ENCODE data around the gene ICA1.
"Not testable (repeated sequence)": the region's sequence is repeated elsewhere in the genome, so short reads cannot be mapped to it uniquely, and the experiment has no call there.

Gene ICA1

DNA sequence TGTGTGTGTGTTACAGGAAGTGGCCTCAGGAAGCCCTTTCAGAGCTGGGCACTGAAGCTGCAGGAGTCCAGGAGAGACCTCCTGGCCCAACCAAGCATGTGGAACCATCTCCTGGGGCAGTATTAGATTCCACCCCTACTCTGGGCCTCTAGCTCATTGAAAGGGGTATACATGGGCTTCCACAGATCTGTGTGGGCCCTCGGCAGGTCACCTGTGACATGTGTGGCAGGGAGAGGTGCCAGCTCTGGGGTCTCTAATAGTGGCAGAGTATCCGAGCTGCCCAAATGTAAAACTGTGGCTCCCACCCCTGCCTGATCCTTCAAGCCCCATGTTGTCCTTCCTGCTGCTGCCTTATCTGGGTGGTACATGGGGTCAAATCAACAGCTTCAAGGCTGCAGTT lies 149.3 kb downstream of the ICA1 start:
- in situ Hi-C loops (cut with MboI; ENCODE audit: low sequenced_read_pairs), result no loop called here

DNA sequence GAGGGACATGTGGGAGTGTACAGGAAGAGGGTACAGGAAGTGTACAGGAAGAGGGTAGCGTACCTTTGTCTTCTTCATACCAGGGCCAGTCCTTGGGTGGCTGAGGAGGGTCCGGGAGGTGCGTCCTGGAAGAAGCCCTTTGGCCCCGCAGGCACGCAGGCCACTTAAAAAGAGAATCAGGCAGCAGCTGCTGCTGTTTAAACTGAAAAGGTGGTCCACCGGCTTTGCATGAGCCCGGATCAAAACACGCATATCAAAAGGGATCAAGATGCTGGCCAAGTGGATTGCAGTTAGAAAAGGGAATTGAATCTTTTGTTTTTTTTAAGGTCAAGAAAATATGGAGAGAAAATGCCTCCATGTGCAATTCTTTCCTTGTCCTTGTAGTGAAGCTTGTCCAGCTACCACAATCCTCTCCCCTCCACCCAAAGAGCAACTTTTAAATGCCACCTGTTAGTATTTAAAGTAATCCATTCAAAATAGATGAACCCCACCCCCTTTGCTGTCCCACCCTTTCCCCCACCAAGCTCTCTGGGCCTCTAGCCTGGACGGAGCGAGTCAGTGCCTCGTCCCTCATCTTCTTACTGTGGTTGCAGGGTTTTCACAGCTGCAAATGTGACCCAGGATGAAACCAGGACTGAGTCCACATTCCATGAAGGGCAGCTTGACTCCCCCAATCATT lies 150.5 kb downstream of the ICA1 start:
- in situ Hi-C loops (cut with MboI; ENCODE audit: low sequenced_read_pairs), result no loop called here

DNA sequence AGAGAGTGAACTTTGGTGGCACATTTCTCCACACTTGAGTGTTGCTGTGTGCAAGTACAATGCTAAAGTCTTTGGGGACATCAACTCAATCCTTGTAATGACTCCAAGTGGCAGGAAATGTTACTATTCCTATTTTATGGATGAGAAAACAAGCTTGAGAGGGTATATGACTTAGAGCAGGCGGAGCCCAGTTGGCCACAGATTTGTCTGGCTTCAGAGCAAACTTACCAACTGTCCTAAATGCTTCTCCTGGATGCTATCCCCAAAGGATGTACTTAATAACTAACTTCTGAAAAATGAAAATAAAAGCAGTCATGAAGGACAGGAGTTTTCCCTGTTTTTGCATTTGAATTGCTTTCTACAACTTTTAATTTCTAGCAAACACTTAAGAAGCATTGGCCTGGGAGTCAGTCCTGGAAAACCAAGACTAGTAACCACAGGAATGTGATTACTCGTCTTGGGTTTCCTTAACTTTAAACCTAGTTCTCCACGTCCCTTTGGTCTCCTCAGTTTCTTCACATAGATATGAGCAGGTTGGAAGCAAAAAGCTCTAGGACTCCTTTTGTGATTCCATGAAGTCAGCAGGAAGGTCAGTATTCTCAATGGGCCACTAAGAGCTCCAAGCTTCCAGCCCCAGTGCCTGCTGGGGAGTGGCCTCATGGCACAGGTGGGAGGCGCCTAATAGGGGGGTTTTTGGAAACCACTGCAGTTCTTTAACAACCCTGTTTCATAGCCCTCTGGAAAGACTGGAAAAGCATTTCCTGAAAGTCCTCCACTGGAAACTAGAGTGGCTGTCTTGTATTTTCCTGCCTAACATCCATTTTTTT lies 152.6 kb downstream of the ICA1 start:
- in situ Hi-C loops (cut with MboI; ENCODE audit: low sequenced_read_pairs), result no loop called here

DNA sequence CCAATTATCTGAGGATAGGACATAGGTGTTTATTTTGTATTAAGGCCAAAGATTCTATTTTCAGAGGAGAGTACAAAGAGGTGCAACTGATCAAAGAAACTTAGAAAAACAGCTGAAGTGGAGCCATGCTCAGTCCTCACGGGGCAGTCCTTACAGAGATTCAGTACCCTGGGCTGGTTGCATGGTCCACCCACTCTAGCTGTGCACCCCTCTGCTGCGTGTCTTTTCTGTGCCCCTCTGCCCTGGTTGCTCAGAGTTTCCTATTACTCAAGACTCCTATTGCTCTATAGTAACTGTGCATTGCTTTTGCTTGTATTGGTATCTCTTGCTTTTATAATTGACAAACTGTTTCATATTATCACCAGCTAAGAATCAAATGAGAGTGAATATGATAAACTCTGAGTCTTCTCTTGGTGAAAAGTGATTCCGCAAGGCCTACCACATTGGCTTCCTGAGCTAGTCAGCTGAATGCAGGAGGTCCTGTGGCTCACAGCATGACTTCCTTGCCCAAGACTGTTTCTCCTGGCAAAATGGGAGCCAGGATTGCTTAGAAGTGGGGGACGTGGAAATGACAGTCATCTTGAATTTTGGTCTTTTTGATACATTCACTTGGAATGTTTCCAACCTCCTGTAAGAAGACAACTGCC lies 156.4 kb downstream of the ICA1 start:
- in situ Hi-C loops (cut with MboI; ENCODE audit: low sequenced_read_pairs), result no loop called here

DNA sequence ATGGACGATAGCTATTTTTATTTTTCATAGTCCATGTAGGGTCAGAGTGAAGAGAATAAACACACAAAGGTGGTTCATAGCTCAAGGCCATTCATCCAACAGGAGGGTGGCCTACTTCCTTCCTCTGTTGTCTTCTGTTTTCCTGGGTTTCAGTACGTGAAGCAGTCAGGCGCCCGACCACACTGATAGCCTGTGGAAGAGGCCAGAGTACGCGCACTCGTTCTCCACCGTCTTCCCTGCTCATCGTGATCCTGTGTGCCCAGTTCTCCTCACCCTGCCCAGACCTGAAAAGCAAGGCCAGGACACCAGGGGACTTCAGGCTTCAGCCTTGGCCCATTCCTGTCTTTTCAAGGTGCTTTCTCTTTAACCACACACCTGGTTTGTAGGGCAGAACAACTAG lies 158.7 kb downstream of the ICA1 start:
- in situ Hi-C loops (cut with MboI; ENCODE audit: low sequenced_read_pairs), result no loop called here

- in situ Hi-C loops (cut with MboI; ENCODE audit: low sequenced_read_pairs), result not testable (repeated sequence)
Observed at GRCh38 chr7:8101292-8101691, 160.7 kb downstream of the ICA1 start.

DNA sequence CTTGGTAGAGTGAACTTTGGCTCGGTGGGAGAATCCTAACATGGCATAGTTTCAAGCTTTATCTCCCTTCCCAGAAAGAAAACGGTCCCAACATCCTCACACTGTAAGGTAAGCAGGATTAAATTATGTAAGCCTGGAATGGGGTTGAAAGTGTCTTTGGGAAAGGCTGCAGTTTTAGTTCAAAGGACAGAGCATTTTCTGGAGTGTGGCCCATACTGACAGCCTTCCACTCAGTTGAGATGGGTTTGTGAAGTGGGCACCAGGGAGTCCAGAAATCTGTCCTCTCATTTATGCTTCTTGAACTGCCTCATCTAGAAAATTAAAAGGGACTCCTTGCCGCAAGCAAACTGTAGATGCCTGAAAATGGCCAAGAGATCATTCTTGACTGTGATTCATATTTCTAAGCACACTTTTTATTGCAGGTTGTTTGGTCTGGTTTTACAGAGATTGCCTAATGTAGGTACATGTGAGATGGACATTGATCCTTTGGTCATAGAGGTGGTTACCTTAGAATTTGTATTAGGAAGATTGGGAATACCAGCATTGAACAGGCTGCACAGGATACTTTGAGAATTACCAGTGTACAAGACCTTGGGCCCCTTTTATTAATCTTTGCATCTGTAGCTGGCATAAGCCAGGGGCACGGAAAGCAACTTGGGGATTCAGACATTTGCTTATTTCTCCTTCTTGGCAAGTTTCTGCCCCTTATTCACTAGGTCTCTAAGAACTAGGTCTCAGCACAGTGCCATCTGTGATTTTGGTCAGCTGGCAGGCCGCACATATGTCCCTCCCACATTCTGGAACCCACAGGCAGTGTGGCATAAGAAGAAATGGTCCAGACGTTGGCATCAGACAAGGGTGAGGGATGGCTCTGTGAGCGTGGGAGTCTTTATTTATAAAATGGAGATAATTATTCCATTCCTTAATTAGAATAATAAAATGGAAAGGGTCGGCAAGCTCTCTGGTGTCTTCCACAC lies 167.5 kb downstream of the ICA1 start:
- in situ Hi-C loops (cut with MboI; ENCODE audit: low sequenced_read_pairs), result no loop called here

GRCh38 chr7:8092140-8092539 lies 169.8 kb downstream of the ICA1 start:
- in situ Hi-C loops (cut with MboI; ENCODE audit: low sequenced_read_pairs), result no loop called here

DNA sequence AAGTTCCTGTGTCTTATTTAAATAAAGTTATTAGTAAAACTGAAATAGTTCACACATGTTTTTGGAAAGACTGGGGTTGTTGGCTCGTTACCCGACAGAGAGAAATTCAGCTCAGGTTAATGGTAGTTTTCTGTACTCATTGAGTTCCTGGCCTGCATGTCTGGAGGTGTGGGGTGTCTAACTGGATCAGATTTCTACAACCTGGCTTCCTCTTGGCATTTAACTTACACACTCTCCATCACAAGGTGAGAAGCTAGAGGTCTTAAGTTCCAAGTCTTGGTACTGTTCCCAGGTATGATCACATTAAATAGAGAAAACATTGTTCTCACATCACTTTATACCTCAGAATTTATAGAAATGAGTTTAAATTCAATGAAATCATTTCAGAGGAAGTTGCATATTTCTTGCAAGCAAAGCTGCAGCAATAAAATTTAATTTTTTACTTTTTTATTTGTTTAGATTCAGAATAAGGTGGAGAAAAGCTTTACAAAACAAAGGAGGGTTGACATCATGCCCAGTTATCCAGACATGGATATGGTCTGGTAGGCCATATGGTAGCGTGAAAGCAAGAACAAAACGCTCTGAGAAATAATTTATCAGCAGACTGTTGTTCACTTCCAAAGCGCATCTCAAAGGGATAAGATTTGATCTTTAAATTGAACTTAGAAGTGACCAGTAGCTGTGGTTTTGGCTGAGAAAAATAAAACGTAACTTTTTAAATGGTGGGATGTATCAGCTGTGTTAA lies 172.8 kb downstream of the ICA1 start:
- in situ Hi-C loops (cut with MboI; ENCODE audit: low sequenced_read_pairs), result no loop called here

- in situ Hi-C loops (cut with MboI; ENCODE audit: low sequenced_read_pairs), result no loop called here
Observed at GRCh38 chr7:8086239-8086638, 175.7 kb downstream of the ICA1 start.

DNA sequence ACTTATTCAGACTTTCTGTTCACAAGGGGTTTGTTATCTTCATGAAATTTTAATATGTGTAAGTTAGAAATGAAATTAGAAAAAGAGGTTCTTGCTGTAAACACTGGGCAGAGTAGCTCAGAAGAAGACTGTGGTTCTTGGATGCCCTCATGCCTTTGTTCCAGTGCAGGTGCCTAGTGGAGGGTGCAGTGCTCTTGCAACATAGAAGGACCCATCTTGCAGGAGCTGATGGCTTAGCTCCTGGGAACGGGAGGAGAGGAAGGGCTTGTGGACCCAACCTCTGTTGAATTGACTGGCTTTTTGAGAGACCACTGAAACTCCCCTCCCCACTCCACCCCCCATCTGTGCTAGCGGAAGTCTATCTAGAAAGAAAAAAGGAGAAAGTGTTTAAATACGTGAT lies 176.5 kb downstream of the ICA1 start:
- in situ Hi-C loops (cut with MboI; ENCODE audit: low sequenced_read_pairs), result no loop called here

DNA sequence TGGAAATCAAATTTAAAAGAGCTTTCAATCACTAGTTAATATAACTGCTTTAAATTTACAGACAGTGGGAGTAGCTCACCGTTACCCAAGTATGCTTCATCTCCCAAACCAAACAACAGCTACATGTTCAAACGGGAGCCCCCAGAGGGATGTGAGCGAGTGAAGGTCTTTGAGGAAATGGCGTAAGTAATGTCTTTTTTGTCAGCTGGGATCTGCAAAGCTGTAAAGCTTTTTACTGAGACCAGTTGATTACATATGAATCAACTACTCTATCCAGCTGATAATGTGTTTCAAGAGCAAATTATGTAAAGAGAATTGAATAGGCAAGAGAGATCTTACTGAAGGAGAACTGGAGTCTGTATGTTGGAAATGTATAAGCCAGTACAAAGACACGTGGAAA lies 177.1 kb downstream of the ICA1 start:
- in situ Hi-C loops (cut with MboI; ENCODE audit: low sequenced_read_pairs), result no loop called here

DNA sequence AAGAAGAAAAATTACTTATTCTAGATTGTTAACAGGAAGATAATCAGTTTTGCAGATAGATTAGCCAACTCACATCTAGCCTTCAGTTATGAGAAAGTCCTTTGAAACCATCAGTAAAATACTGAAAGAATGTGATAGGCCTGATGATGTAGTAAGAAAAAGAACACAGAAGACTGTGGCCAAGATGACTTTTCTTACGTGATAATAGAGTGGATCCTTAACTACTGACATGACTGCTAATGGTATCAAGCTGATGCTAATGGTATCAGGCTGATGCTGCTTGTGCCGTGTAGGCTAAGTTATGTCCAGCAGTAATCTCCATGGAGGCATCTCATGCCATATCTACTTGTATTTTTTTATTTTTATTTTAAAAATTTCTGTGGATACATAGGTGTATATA lies 179.2 kb downstream of the ICA1 start:
- in situ Hi-C loops (cut with MboI; ENCODE audit: low sequenced_read_pairs), result no loop called here

- in situ Hi-C loops (cut with MboI; ENCODE audit: low sequenced_read_pairs), result no loop called here
Observed at GRCh38 chr7:8078418-8078817, 183.5 kb downstream of the ICA1 start.

GRCh38 chr7:8070451-8071180 lies 191.4 kb downstream of the ICA1 start:
- in situ Hi-C loops (cut with MboI; ENCODE audit: low sequenced_read_pairs), result no loop called here

DNA sequence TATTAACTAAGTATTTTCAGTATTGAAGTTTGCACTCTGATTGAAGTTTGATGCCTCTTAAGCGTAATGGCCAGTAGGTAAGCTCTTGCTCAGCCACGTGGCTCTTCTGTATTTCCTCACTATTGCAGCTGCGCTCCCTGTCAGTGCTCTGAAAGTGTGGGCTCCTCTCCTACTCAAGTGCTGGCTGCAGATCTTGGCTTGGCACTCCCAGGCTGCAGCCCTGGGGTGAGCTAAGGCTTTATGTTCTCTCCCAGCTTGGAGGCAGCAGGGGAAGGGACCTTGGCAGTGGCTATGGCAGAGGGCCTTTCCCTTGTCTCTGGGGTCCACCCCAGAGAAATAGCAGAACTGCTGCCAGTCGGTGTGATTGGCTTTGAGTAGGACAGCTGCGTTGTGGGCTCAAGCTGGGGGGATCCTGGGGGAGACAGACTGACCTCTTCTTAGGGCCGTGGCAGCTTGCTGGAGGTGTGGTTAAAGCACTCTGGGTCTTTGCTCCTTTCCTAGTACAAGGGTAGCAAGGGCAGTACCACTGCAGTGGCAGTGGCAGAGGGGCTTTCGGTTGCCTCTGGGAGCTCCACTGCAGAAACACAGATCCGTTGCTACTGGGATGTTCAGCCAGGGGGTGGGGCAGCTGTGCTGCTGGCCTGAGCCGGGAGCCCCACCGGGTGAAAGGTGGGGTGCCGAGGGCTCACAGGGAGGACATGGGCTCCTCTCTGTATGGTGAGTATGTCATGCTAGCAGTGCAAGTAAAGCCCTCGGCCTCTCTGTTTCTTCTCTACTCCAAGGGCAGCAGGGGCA lies 192.9 kb downstream of the ICA1 start:
- in situ Hi-C loops (cut with MboI; ENCODE audit: low sequenced_read_pairs), result no loop called here

DNA sequence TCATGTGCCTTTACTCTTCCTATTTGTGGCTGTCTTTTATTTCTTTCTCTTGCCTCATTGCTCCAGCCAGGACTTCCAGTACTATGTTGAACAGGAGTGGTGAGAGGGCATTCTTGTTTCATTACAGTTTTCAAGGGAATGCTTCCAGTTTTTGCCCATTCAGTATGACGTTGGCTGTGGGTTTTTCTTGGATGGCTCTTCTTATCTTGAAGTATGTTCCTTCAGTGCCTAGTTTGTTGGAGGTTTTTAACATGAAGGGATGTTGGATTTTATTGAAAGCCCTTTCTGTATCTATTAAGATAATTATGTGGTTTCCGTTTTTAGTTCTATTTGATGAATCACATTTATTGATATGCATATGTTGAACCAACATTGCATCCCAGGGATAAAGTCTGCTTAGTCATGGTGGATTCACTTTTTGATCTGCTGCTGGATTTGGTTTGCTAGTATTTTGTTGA lies 196.6 kb downstream of the ICA1 start:
- in situ Hi-C loops (cut with MboI; ENCODE audit: low sequenced_read_pairs), result no loop called here

DNA sequence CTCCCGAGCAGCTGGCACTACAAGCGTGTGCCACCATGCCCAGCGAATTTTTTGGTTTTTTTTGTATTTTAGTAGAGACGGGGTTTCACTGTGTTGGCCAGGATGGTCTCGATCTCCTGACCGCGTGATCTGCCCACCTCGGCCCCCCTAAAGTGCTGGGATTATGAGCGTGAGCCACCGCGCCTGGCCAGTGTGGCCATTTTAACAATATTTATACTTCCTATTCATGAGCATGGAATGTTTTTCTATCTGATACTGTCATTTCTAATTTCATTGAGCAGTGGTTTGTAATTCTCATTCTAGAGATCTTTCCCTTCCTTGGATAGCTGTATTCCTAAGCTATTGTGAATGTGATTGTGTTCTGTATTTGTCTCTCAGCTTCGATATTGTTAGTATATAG lies 197.1 kb downstream of the ICA1 start:
- in situ Hi-C loops (cut with MboI; ENCODE audit: low sequenced_read_pairs), result no loop called here
